Skeletal muscle tissue (tissue), 4 donors: ENCODE data around the gene ANO5. TPM values are rescaled to one million over a fixed set of nuclear protein-coding genes. Genes with fewer than 3 reads are reported as not detected.

Source experiments
- H3K27ac ChIP-seq: one replicate; pipeline ENCODE4 v1.7.0; 2013; ENCODE audit warnings: mild to moderate bottlenecking, low read depth, low read length, inconsistent platforms
- H3K27me3 ChIP-seq, 3 donors: one replicate each; pipeline ENCODE4 v1.7.0; 2013; ENCODE audit warnings: low read length in 3 of 3; ENCODE audit not compliant: control insufficient read depth in 3 of 3, insufficient read depth in 3 of 3
- H3K36me3 ChIP-seq, 3 donors: one replicate each; pipeline ENCODE4 v1.7.0; 2013; ENCODE audit warnings: low read length in 3 of 3; ENCODE audit not compliant: control insufficient read depth in 3 of 3, insufficient read depth in 3 of 3
- H3K4me1 ChIP-seq, 3 donors: one replicate each; pipeline ENCODE4 v1.7.0; 2013; ENCODE audit warnings: low read length in 3 of 3, mild to moderate bottlenecking in 3 of 3; ENCODE audit not compliant: control insufficient read depth in 3 of 3, insufficient read depth in 3 of 3
- H3K4me3 ChIP-seq, 3 donors: one replicate each; pipeline ENCODE4 v1.7.0; 2013; ENCODE audit warnings: low read length in 3 of 3
- H3K9ac ChIP-seq, 3 donors: one replicate each; pipeline ENCODE4 v1.7.0; 2013; ENCODE audit warnings: low read length in 3 of 3, mild to moderate bottlenecking in 3 of 3, moderate library complexity in 2 of 3, low read depth in 1 of 3
- H3K9me3 ChIP-seq, 3 donors: one replicate each; pipeline ENCODE4 v1.7.0; 2013; ENCODE audit warnings: low read length in 3 of 3; ENCODE audit not compliant: control insufficient read depth in 3 of 3
- total RNA-seq: library from RNA; depleted of rRNA; stranded (reverse); fragments of >200 nt; gene quantifications from one replicate; pipeline ENCODE4 v1.2.3, GENCODE V29; 2014
- donor health status: Osteomylitis.

Gene ANO5
- total RNA-seq, 1 donor from 2014 or later, result 24.0 TPM

- peak overlapping the region; percentile 49 to 64 (median 56) for H3K4me3 ChIP-seq
- no peaks in the 10 kb centered on the region for H3K36me3 ChIP-seq
- peaks cover 13 to 42% (median 24%) of the 10 kb centered on the region in 3 donors for H3K4me1 ChIP-seq
- peak overlapping the region; percentile 93 for H3K27ac ChIP-seq
- H3K9me3 ChIP-seq, result no peaks in the 10 kb centered on the region
- H3K9ac ChIP-seq, result peak overlapping the region; percentile 43 to 55 (median 55)
- no peaks in the 10 kb centered on the region for H3K27me3 ChIP-seq
Measured at GRCh38 chr11:22197139-22198005, 4.5 kb downstream of the ANO5 start.

DNA sequence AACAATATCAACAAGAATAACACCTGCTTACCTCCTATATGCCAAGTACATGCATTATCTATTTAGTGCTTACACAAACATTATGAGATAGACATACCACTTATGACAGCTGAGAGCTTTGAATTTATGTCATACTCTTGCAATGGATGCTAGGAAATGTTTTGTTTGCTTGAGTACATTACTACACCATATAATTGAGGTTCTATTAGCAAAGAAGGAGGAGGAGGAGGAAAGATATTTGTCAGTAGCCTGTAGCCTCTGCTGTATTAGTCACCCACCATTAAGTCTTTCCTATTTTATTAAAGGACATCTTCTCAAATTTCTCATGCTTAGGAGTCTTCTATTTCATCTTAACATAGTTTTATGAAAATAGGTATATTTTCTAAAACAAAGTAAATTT is 6.4 kb downstream of the ANO5 start:
- Histone ChIP-seq H3K27me3 (no peaks in the 10 kb centered on the region), H3K27ac (no peak overlapping the region), H3K4me3 (peak overlapping the region in 1 of 3 donors; percentile 0), H3K9ac (no peak overlapping the region), H3K36me3 (no peaks in the 10 kb centered on the region), H3K9me3 (no peaks in the 10 kb centered on the region), H3K4me1 (peaks cover 17 to 36% (median 18%) of the 10 kb centered on the region in 3 donors)

- no peak overlapping the region for H3K4me3 ChIP-seq
- H3K36me3 ChIP-seq, result no peaks in the 10 kb centered on the region
- peaks cover 11 to 40% (median 20%) of the 10 kb centered on the region in 3 donors for H3K4me1 ChIP-seq
- H3K27ac ChIP-seq, result no peak overlapping the region
- no peaks in the 10 kb centered on the region for H3K9me3 ChIP-seq
- H3K9ac ChIP-seq, result no peak overlapping the region
- H3K27me3 ChIP-seq, result no peaks in the 10 kb centered on the region
Measured at GRCh38 chr11:22203281-22203680, 10.4 kb downstream of the ANO5 start.

DNA sequence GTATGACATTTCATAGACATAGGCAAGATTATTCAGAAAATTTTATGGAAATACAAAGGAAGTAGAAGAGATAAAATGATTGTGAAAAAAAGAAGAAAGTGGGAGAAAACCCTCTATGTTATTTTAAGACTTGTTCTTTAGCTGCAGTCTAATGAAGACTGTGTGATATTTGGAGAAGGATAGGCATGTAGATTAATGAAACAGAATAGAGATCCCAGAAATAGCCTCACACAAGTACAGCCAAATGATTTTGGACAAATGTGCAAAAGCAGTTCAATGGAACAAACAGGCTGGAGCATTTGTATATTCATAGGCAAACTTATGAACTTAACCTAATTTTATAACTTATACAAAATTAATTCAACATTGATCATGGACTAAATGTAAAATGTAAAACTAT is 14.3 kb downstream of the ANO5 start:
- H3K4me1 ChIP-seq, result peaks cover 8 to 26% (median 15%) of the 10 kb centered on the region in 3 donors
- H3K36me3 ChIP-seq, result no peaks in the 10 kb centered on the region
- no peaks in the 10 kb centered on the region for H3K27me3 ChIP-seq
- no peaks in the 10 kb centered on the region for H3K9me3 ChIP-seq
- peak overlapping the region in 1 of 3 donors; percentile 40 for H3K9ac ChIP-seq
- no peak overlapping the region for H3K27ac ChIP-seq
- H3K4me3 ChIP-seq, result peak overlapping the region in 1 of 3 donors; percentile 18

DNA sequence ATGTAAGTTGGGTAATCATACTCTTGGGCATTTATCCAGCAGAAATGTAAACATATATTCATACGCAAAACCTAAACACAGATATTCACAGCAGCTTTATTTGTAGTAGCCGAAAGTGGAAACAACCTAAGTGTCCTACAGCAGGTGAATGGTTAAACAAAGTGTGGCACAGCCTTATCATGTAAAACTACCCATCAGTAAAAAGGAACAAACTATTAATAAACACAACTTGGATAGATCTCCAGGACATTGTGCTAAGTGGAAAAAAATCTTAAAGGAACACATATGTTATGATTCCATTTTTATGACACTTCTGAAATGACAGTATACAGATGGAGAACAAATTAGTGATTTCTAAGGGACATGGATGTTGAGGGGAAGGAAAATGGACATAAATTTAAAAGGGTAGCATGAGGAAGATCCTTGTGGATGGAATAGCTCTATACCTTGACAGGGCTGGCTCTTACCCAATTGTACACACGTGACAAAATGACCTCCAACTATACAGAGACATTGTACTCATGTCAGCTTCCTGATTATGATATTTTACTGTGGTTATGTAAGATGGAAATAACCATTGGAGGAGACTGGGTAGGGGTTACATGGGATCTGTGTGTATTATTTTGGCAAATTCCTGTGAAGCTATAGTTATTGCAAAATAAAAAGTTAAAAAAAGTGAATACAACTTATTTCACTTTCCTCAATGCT is 15.4 kb downstream of the ANO5 start:
- Histone ChIP-seq H3K4me3 (peak overlapping the region in 2 of 3 donors; percentile 13 to 27), H3K27me3 (no peaks in the 10 kb centered on the region), H3K9me3 (no peaks in the 10 kb centered on the region), H3K27ac (peak overlapping the region; percentile 20), H3K4me1 (peaks cover 4 to 20% (median 13%) of the 10 kb centered on the region in 3 donors), H3K9ac (peak overlapping the region; percentile 2 to 40 (median 21)), H3K36me3 (no peaks in the 10 kb centered on the region)

- no peak overlapping the region for H3K27ac ChIP-seq
- no peak overlapping the region for H3K4me3 ChIP-seq
- H3K4me1 ChIP-seq, result no peaks in the 10 kb centered on the region
Measured at GRCh38 chr11:22216940-22217339, 24.1 kb downstream of the ANO5 start.

GRCh38 chr11:22221143-22221542 is 28.3 kb downstream of the ANO5 start:
- H3K9me3 ChIP-seq, result no peaks in the 10 kb centered on the region
- H3K36me3 ChIP-seq, result peaks cover 7 to 18% (median 14%) of the 10 kb centered on the region in 3 donors
- no peak overlapping the region for H3K4me3 ChIP-seq
- no peak overlapping the region for H3K27ac ChIP-seq
- no peaks in the 10 kb centered on the region for H3K4me1 ChIP-seq
- no peak overlapping the region for H3K9ac ChIP-seq
- no peaks in the 10 kb centered on the region for H3K27me3 ChIP-seq

More at GRCh38 chr11:22216940-22217339, 24.1 kb downstream of the ANO5 start:
- Histone ChIP-seq H3K27me3 (no peaks in the 10 kb centered on the region), H3K9me3 (no peaks in the 10 kb centered on the region), H3K36me3 (peaks cover 0 to 2% (median 1%) of the 10 kb centered on the region in 3 donors), H3K9ac (no peak overlapping the region)

DNA sequence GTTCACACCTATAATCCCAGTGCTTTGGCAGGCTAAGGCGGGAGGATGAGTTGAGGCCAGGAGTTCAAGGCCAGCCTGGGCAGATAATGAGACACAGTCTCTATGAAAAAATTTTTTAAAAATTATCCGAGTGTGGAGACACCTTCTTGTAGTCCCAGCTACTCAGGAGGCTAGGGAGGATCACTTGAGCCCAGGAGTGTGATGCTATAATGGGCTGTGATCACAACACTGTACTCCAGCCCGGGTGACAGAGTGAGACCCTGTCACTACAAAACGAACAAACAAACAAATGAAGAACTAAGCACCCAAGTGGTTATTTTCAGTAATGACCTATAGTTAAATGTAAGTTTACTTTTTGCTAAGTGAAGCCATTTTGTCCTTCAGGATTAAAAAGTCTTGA is 32.3 kb downstream of the ANO5 start:
- Histone ChIP-seq H3K27me3 (no peaks in the 10 kb centered on the region), H3K9ac (no peak overlapping the region), H3K4me1 (no peaks in the 10 kb centered on the region), H3K36me3 (peaks cover 7 to 24% (median 20%) of the 10 kb centered on the region in 3 donors), H3K4me3 (no peak overlapping the region), H3K27ac (no peak overlapping the region), H3K9me3 (no peaks in the 10 kb centered on the region)

GRCh38 chr11:22234743-22235142 is 41.9 kb downstream of the ANO5 start:
- Histone ChIP-seq H3K36me3 (peaks cover 4 to 20% (median 4%) of the 10 kb centered on the region in 3 donors), H3K27me3 (no peaks in the 10 kb centered on the region), H3K27ac (no peak overlapping the region), H3K9me3 (no peaks in the 10 kb centered on the region), H3K9ac (no peak overlapping the region), H3K4me1 (no peaks in the 10 kb centered on the region), H3K4me3 (no peak overlapping the region)
